HepG2 (cell line): Measurements from ENCODE around the gene VIT. TPM values are rescaled to one million over a fixed set of nuclear protein-coding genes. Genes with fewer than 3 reads are reported as not detected.

ENCODE experiments used
- ATAC-seq: fragments of 200-7000 bp; cut with Tn5 transposase; 3 replicates; pipeline ENCODE4 v1.9.1; 2020; ENCODE audit warnings: mild to moderate bottlenecking, moderate library complexity
- BruUV-seq: library from RNA; stranded (reverse); fragments of 400-500 nt; replicated peaks from 2 replicates; lab custom pipeline; 2021; lab: Mats Ljungman, UMichigan
- CTCF ChIA-PET: fragments of 300-600 bp; formaldehyde crosslinking; extraction: SDS; loops from one replicate; lab custom pipeline; 2021; ENCODE audit warnings: low total read pairs, inconsistent platforms, low intra/inter-chr PET ratio; lab: Yijun Ruan, JAX
- POLR2A ChIA-PET: fragments of 350-600 bp; sonication (Branson Sonifier 250); formaldehyde crosslinking; loops from one replicate; lab custom pipeline; 2020; ENCODE audit warnings: antibody characterized with exemption, inconsistent platforms; lab: Yijun Ruan, JAX
- DNase-seq: peaks from one replicate; pipeline ENCODE4 v3.0.0-alpha.2; 2015; ENCODE audit warnings: low spot score
- FAIRE-seq: peaks from 3 replicates; lab custom pipeline; 2011; peaks lifted over from hg19 to GRCh38; lab: Jason Lieb, UNC
- H2AFZ ChIP-seq: one replicate; pipeline ENCODE4 v1.6.1; 2011; ENCODE audit warnings: low read length, inconsistent platforms
- H3K27ac ChIP-seq: fragments of 300-600 bp; 3 replicates; pipeline ENCODE4 v1.8.0; 2011; ENCODE audit warnings: mixed run types, mild to moderate bottlenecking, mixed read lengths, low read length, inconsistent platforms; ENCODE audit not compliant: insufficient read depth; ENCODE audit errors: extremely low read length
- H3K27me3 ChIP-seq, 2 experiments: fragments of 200-600 bp in 1 of 2; 2 replicates in 1 of 2; 3 replicates in 1 of 2; pipeline versions ENCODE4 v1.6.0 to v1.8.0; 2011; ENCODE audit warnings: low read length in 2 of 2, mild to moderate bottlenecking in 2 of 2, moderate library complexity in 2 of 2, inconsistent platforms in 1 of 2; ENCODE audit not compliant: insufficient read depth in 2 of 2, control insufficient read depth in 1 of 2
- H3K36me3 ChIP-seq, 2 experiments: fragments of 200-600 bp in 1 of 2; replicated peaks in 1 of 2; 2 replicates in 1 of 2; 3 replicates in 1 of 2; pipeline versions ENCODE4 v1.5.1 to v1.8.0; 2011; ENCODE audit warnings: low read length in 2 of 2, inconsistent platforms in 1 of 2; ENCODE audit not compliant: insufficient read depth in 2 of 2, control insufficient read depth in 1 of 2
- H3K4me1 ChIP-seq: 2 replicates; pipeline ENCODE4 v1.5.1; 2012; ENCODE audit warnings: low read length, inconsistent platforms; ENCODE audit not compliant: insufficient read depth
- H3K4me2 ChIP-seq: 2 replicates; pipeline ENCODE4 v1.6.0; 2011; ENCODE audit warnings: low read depth, low read length, inconsistent platforms
- H3K4me3 ChIP-seq, 3 experiments: fragments of 200-600 bp in 1 of 3; sonication (generic), shearing (Covaris generic) in 1 of 3; replicated peaks in 1 of 3; 2 replicates each; pipeline ENCODE4 v1.5.1; 2011 to 2016; ENCODE audit warnings: low read length in 3 of 3, inconsistent platforms in 2 of 3, low read depth in 2 of 3, mild to moderate bottlenecking in 2 of 3, control low read depth in 1 of 3, mixed read lengths in 1 of 3; ENCODE audit not compliant: insufficient read depth in 1 of 3
- H3K79me2 ChIP-seq: one replicate; pipeline ENCODE4 v1.6.1; 2011; ENCODE audit warnings: low read length, inconsistent platforms; ENCODE audit not compliant: insufficient read depth
- H3K9ac ChIP-seq: 2 replicates; pipeline ENCODE4 v1.6.0; 2011; ENCODE audit warnings: mild to moderate bottlenecking, low read depth, low read length, inconsistent platforms; ENCODE audit not compliant: insufficient read depth
- H3K9me3 ChIP-seq: 2 replicates; pipeline ENCODE4 v1.5.1; 2012; ENCODE audit warnings: mild to moderate bottlenecking, low read length
- H4K20me1 ChIP-seq: 2 replicates; pipeline ENCODE4 v1.6.0; 2011; ENCODE audit warnings: inconsistent platforms, mild to moderate bottlenecking, low read length, moderate library complexity; ENCODE audit not compliant: insufficient read depth
- ISX ChIP-seq: sonication (generic); formaldehyde crosslinking; conservative IDR thresholded peaks from 2 replicates; pipeline ENCODE4 v1.5.0; 2020; ENCODE audit warnings: missing genetic modification reagents
- KDM1A ChIP-seq: IDR thresholded peaks from 2 replicates; pipeline ENCODE4 v1.6.1; 2016; ENCODE audit warnings: missing compliant biosample characterization
- ZNF138 ChIP-seq: sonication (generic); formaldehyde crosslinking; IDR thresholded peaks from 2 replicates; pipeline ENCODE4 v1.5.0; 2020; ENCODE audit warnings: mild to moderate bottlenecking, low read depth, missing genetic modification reagents
- ZNF264 ChIP-seq: sonication (generic); formaldehyde crosslinking; IDR thresholded peaks from 2 replicates; pipeline ENCODE4 v1.4.0; 2020; ENCODE audit warnings: missing genetic modification reagents
- ZNF343 ChIP-seq: sonication (generic); formaldehyde crosslinking; IDR thresholded peaks from 2 replicates; pipeline ENCODE4 v1.4.0; 2020; ENCODE audit warnings: mild to moderate bottlenecking, missing genetic modification reagents
- WGBS: methylation state at CpG from one replicate; pipeline ENCODE4 v1.1.6; 2017; ENCODE audit warnings: low lambda C conversion rate; 5-methylcytosine and 5-hydroxymethylcytosine counted together
- in situ Hi-C: cut with HindIII; loops from 2 replicates; pipeline ENCODE4 v1.10.0; 2017; ENCODE audit warnings: low pct_unique_long_range_greater_than_20kb; ENCODE audit not compliant: extremely low pct_ligation_motif_present
- intact Hi-C: fragments of 100-400 bp; cut with micrococcal nuclease; formaldehyde crosslinking; loops from one replicate; pipeline ENCODE4 v1.10.0; 2022; ENCODE audit not compliant: unreplicated experiment
- polyA plus RNA-seq, 8 experiments: library from polyadenylated mRNA; depleted of rRNA in 3 of 8; stranded (reverse) in 7 of 8; unstranded in 1 of 8; fragments of >200 nt; fragmentation: Illumina TruSeq in 4 of 8; extraction: Trizol in 4 of 8; gene quantifications; 2 replicates each; pipeline versions ENCODE4 v1.2.1 to v1.2.3, GENCODE V29; 2011 to 2016; ENCODE audit warnings: low read depth in 4 of 8, missing spikeins in 1 of 8, mixed read lengths in 1 of 8; ENCODE audit not compliant: insufficient read depth in 1 of 8
- total RNA-seq, 5 experiments: library from RNA; depleted of rRNA; stranded (reverse); fragments of >200 nt; fragmentation: Illumina TruSeq; extraction: Trizol; gene quantifications; 2 replicates each; pipeline ENCODE4 v1.2.3, GENCODE V29; 2016; ENCODE audit warnings: low read depth in 1 of 5
- TF ChIP-seq, protein P1 (sequence below): IDR thresholded peaks from 2 replicates; pipeline ENCODE4 v1.6.1; 2016; ENCODE audit warnings: control low read depth
- TF ChIP-seq, protein P2 (sequence below): sonication (generic); formaldehyde crosslinking; IDR thresholded peaks from 2 replicates; pipeline ENCODE4 v1.9.0; 2021; ENCODE audit warnings: missing genetic modification reagents, borderline replicate concordance
- TF ChIP-seq, protein P3 (sequence below): IDR thresholded peaks from 2 replicates; pipeline ENCODE4 v1.6.1; 2012; ENCODE audit warnings: low read length, improper control_type of control experiment

VIT gene
- total and polyA plus RNA-seq, 2 of the 13 experiments (the other 11 are each of a cell fraction or from before 2014, with no cell fraction given) = not detected

DNA sequence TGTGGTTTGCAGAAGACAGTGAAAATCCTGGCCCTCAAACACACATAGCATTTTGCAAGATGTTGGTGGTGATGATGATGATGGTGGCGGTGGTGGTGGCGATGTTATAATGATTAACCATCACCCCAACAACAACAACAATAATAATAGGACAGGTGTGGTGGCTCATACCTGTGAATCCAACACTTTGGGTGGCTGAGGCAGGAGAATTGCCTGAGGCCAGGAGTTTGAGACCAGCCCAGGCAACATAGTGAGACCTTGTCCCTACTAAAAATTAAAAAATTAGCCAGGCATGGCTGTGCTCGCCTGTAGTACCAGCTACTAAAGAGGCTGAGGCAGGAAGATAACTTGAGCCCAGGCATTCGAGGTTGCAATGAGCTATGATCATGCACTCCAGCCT is 3.8 kb downstream of the VIT start (continued):
- TF ChIP-seq, protein P1, sequence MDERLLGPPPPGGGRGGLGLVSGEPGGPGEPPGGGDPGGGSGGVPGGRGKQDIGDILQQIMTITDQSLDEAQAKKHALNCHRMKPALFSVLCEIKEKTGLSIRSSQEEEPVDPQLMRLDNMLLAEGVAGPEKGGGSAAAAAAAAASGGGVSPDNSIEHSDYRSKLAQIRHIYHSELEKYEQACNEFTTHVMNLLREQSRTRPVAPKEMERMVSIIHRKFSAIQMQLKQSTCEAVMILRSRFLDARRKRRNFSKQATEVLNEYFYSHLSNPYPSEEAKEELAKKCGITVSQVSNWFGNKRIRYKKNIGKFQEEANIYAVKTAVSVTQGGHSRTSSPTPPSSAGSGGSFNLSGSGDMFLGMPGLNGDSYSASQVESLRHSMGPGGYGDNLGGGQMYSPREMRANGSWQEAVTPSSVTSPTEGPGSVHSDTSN (CRISPR knock-in tag) = no peak
- TF ChIP-seq, all 625 proteins: peak for 0

DNA sequence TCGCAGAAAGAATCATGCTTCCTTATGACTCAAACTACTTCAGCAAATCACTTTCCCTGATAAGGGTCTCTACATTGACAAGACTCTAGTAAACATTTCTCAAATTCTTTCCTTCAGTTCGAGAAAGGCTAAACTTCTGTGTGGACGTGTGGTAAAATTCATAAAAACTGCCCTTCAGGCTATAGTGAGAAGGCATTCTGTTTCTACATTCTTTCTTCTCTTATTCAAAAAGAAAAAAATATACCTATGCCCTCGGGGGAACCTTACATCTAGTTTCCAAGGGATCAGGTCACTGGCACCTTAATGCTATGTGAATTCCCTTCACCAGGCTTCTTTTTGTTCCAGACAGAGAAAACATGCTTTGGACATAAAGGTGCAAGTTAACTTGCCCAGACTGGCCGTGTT is 4.9 kb downstream of the VIT start:
- Histone ChIP-seq H3K4me1 (peaks cover 7% of the 10 kb centered on the region), H3K27ac (no peak overlapping the region), H2AFZ (no peak overlapping the region), H3K36me3 (no peaks in the 10 kb centered on the region), H3K4me2 (no peak overlapping the region), H3K9me3 (no peaks in the 10 kb centered on the region), H3K9ac (no peak overlapping the region), H4K20me1 (no peaks in the 10 kb centered on the region), H3K27me3 (peaks cover 3 to 29% of the 10 kb centered on the region in 2 experiments; a peak in 3 of 5 replicates), H3K4me3 (no peak overlapping the region), H3K79me2 (no peaks in the 10 kb centered on the region)
- ChIA-PET CTCF (no interaction called here), POLR2A (no interaction called here)
- FAIRE-seq (no peak), ATAC-seq (peak; percentile 48; the same call in 2 of the 3 replicates), DNase-seq (no peak)
- no peak for TF ChIP-seq ZNF138 (CRISPR knock-in tag)
- no peak for TF ChIP-seq ZNF264 (CRISPR knock-in tag)
- TF ChIP-seq ZNF343 (CRISPR knock-in tag) = no peak
- TF ChIP-seq KDM1A = no peak
- TF ChIP-seq, protein P2, sequence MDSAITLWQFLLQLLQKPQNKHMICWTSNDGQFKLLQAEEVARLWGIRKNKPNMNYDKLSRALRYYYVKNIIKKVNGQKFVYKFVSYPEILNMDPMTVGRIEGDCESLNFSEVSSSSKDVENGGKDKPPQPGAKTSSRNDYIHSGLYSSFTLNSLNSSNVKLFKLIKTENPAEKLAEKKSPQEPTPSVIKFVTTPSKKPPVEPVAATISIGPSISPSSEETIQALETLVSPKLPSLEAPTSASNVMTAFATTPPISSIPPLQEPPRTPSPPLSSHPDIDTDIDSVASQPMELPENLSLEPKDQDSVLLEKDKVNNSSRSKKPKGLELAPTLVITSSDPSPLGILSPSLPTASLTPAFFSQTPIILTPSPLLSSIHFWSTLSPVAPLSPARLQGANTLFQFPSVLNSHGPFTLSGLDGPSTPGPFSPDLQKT (CRISPR knock-in tag) = no peak
- TF ChIP-seq ISX (CRISPR knock-in tag) = no peak
- TF ChIP-seq, protein P3, sequence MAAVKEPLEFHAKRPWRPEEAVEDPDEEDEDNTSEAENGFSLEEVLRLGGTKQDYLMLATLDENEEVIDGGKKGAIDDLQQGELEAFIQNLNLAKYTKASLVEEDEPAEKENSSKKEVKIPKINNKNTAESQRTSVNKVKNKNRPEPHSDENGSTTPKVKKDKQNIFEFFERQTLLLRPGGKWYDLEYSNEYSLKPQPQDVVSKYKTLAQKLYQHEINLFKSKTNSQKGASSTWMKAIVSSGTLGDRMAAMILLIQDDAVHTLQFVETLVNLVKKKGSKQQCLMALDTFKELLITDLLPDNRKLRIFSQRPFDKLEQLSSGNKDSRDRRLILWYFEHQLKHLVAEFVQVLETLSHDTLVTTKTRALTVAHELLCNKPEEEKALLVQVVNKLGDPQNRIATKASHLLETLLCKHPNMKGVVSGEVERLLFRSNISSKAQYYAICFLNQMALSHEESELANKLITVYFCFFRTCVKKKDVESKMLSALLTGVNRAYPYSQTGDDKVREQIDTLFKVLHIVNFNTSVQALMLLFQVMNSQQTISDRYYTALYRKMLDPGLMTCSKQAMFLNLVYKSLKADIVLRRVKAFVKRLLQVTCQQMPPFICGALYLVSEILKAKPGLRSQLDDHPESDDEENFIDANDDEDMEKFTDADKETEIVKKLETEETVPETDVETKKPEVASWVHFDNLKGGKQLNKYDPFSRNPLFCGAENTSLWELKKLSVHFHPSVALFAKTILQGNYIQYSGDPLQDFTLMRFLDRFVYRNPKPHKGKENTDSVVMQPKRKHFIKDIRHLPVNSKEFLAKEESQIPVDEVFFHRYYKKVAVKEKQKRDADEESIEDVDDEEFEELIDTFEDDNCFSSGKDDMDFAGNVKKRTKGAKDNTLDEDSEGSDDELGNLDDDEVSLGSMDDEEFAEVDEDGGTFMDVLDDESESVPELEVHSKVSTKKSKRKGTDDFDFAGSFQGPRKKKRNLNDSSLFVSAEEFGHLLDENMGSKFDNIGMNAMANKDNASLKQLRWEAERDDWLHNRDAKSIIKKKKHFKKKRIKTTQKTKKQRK = no peak
- in situ Hi-C loops (no loop called here), intact Hi-C loops (no loop called here)
- 5% methylated on average over 5 of the region's 5 CpGs for WGBS
- BruUV-seq = no TSS peak
